Bronchial epithelial cell (primary cell): ENCODE results near the gene PPY. TPM values are rescaled to one million over a fixed set of nuclear protein-coding genes. Genes with fewer than 3 reads are reported as not detected.
A peak's percentile ranks its signal among the peaks of the same experiment; 100 is the strongest.
"Not testable (repeated sequence)": the region's sequence is repeated elsewhere in the genome, so short reads cannot be mapped to it uniquely, and the experiment has no call there.

Experiments
- DNase-seq: peaks from one replicate; pipeline ENCODE4 v3.0.0-alpha.2; 2010; ENCODE audit warnings: low read depth
- FAIRE-seq: peaks from 2 replicates; lab custom pipeline; 2011; peaks lifted over from hg19 to GRCh38; lab: Jason Lieb, UNC
- H3K27me3 ChIP-seq: 2 replicates; pipeline ENCODE4 v1.5.1; 2011; ENCODE audit warnings: low read length; ENCODE audit not compliant: control insufficient read depth, insufficient read depth
- H3K36me3 ChIP-seq: 2 replicates; pipeline ENCODE4 v1.5.1; 2011; ENCODE audit warnings: low read length; ENCODE audit not compliant: control insufficient read depth, insufficient read depth
- H3K4me3 ChIP-seq: 2 replicates; pipeline ENCODE4 v1.5.1; 2011; ENCODE audit warnings: mild to moderate bottlenecking, low read depth, low read length, control low read depth
- CTCF ChIP-seq: IDR thresholded peaks from 2 replicates; pipeline ENCODE4 v1.5.1; 2011; ENCODE audit warnings: mild to moderate bottlenecking, moderate library complexity, low read length, control low read depth, inconsistent platforms; ENCODE audit not compliant: insufficient read depth, severe bottlenecking
- total RNA-seq: library from RNA; depleted of rRNA; stranded (reverse); fragments of >200 nt; gene quantifications from 2 replicates; pipeline ENCODE4 v1.2.1, GENCODE V29; 2014

Gene PPY
- total RNA-seq, 1 donor from 2014 or later, result not detected

GRCh38 chr17:43939886-43940285 lies 2.4 kb downstream of the PPY start:
- peaks cover 2% of the 10 kb centered on the region for H3K27me3 ChIP-seq
- FAIRE-seq (peak; percentile 76), DNase-seq (no peak)
- no peaks in the 10 kb centered on the region for H3K36me3 ChIP-seq
- no peak overlapping the region for H3K4me3 ChIP-seq
- no peak for TF ChIP-seq CTCF

- not testable (repeated sequence) for H3K36me3 ChIP-seq, DNase-seq, H3K27me3 ChIP-seq, FAIRE-seq, H3K4me3 ChIP-seq
Observed at GRCh38 chr17:43939452-43939851, 2.8 kb downstream of the PPY start.

GRCh38 chr17:43938838-43939182 lies 3.5 kb downstream of the PPY start:
- no peaks in the 10 kb centered on the region for H3K36me3 ChIP-seq
- DNase-seq (no peak), FAIRE-seq (no peak)
- H3K4me3 ChIP-seq, result no peak overlapping the region
- H3K27me3 ChIP-seq, result peaks cover 2% of the 10 kb centered on the region
- TF ChIP-seq CTCF, result no peak

GRCh38 chr17:43936434-43936833 lies 5.8 kb downstream of the PPY start:
- no peak for FAIRE-seq
- no peaks in the 10 kb centered on the region for H3K36me3 ChIP-seq
- H3K4me3 ChIP-seq, result no peak overlapping the region
- TF ChIP-seq CTCF, result no peak
- DNase-seq, result peak; percentile 67
- H3K27me3 ChIP-seq, result peaks cover 2% of the 10 kb centered on the region

GRCh38 chr17:43935926-43936261 lies 6.4 kb downstream of the PPY start:
- TF ChIP-seq CTCF, result no peak
- FAIRE-seq (no peak), DNase-seq (no peak)
- Histone ChIP-seq H3K36me3 (no peaks in the 10 kb centered on the region), H3K4me3 (no peak overlapping the region), H3K27me3 (peaks cover 2% of the 10 kb centered on the region)

- no peak for FAIRE-seq
- no peak for DNase-seq
- no peak for TF ChIP-seq CTCF
- H3K36me3 ChIP-seq, result no peaks in the 10 kb centered on the region
- H3K27me3 ChIP-seq, result peaks cover 2% of the 10 kb centered on the region
- H3K4me3 ChIP-seq, result no peak overlapping the region
Observed at GRCh38 chr17:43935204-43935925, 6.9 kb downstream of the PPY start.
